ENCODE measurements around the gene PPM1E.
"Not testable (repeated sequence)": the region's sequence is repeated elsewhere in the genome, so short reads cannot be mapped to it uniquely, and the experiment has no call there.

Gene PPM1E

DNA sequence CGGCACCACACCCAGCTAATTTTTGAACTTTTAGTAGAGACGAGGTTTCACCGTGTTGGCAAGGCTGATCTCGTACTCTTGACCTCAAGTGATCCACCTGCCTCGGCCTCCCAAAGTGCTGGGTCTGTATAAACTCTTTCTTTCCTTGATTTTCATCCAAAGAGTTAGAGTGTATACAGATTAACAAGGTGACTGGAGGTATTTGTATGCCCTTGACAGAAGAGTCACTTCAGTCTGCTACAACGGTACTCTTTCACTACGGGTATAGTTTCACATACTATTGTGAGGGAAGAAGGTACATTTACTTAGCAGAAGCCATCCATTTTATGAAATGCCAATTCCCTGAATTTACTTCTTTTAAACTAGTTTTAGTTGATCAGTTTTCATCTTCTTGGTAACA is 32.5 kb downstream of the PPM1E start:
- Histone ChIP-seq H3F3A (ENCODE audit: insufficient read depth) (no peaks in the 10 kb centered on the region), H3K27ac (ENCODE audit: low read depth, low read length) (no peak overlapping the region), H3K79me2 (ENCODE audit: insufficient read depth, low read length) (no peaks in the 10 kb centered on the region), H3K4me3 (ENCODE audit: insufficient read depth, low read length, poor library complexity, severe bottlenecking) (no peak overlapping the region), H4K20me1 (ENCODE audit: low read depth, low read length) (no peaks in the 10 kb centered on the region), H3K9ac (ENCODE audit: low read length) (no peak overlapping the region), H2AFZ (ENCODE audit: low read depth, low read length, severe bottlenecking) (no peak overlapping the region), H3K36me3 (ENCODE audit: low read length) (no peaks in the 10 kb centered on the region), H3K4me2 (ENCODE audit: low read depth, low read length, poor library complexity, severe bottlenecking) (no peak overlapping the region), H3K9me3 (ENCODE audit: insufficient read depth, low read length) (no peaks in the 10 kb centered on the region), H3K27me3 (ENCODE audit: low read length) (no peaks in the 10 kb centered on the region), H3K9me2 (replicated peaks; ENCODE audit: insufficient read depth, low read length) (no peaks in the 10 kb centered on the region)
- no peak for TF ChIP-seq EZH2phosphoT487 (conservative IDR thresholded peaks at IDR 0.05; ENCODE audit: low read length)
- TF ChIP-seq, protein P1, sequence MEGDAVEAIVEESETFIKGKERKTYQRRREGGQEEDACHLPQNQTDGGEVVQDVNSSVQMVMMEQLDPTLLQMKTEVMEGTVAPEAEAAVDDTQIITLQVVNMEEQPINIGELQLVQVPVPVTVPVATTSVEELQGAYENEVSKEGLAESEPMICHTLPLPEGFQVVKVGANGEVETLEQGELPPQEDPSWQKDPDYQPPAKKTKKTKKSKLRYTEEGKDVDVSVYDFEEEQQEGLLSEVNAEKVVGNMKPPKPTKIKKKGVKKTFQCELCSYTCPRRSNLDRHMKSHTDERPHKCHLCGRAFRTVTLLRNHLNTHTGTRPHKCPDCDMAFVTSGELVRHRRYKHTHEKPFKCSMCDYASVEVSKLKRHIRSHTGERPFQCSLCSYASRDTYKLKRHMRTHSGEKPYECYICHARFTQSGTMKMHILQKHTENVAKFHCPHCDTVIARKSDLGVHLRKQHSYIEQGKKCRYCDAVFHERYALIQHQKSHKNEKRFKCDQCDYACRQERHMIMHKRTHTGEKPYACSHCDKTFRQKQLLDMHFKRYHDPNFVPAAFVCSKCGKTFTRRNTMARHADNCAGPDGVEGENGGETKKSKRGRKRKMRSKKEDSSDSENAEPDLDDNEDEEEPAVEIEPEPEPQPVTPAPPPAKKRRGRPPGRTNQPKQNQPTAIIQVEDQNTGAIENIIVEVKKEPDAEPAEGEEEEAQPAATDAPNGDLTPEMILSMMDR (IDR thresholded peaks at IDR 0.05; ENCODE audit: insufficient read depth, low read length, poor library complexity, severe bottlenecking) = no peak

GRCh38 chr17:58789160-58789559 is 33.5 kb downstream of the PPM1E start:
- Histone ChIP-seq H3K9ac (ENCODE audit: low read length) (no peak overlapping the region), H3K4me3 (ENCODE audit: insufficient read depth, low read length, poor library complexity, severe bottlenecking) (no peak overlapping the region), H3K9me2 (replicated peaks; ENCODE audit: insufficient read depth, low read length) (no peaks in the 10 kb centered on the region), H3K9me3 (ENCODE audit: insufficient read depth, low read length) (no peaks in the 10 kb centered on the region), H3K27me3 (ENCODE audit: low read length) (no peaks in the 10 kb centered on the region), H3F3A (ENCODE audit: insufficient read depth) (no peaks in the 10 kb centered on the region), H3K79me2 (ENCODE audit: insufficient read depth, low read length) (no peaks in the 10 kb centered on the region), H2AFZ (ENCODE audit: low read depth, low read length, severe bottlenecking) (no peak overlapping the region), H3K36me3 (ENCODE audit: low read length) (no peaks in the 10 kb centered on the region), H3K27ac (ENCODE audit: low read depth, low read length) (no peak overlapping the region), H3K4me2 (ENCODE audit: low read depth, low read length, poor library complexity, severe bottlenecking) (no peak overlapping the region), H4K20me1 (ENCODE audit: low read depth, low read length) (no peaks in the 10 kb centered on the region)
- TF ChIP-seq, protein P1 (IDR thresholded peaks at IDR 0.05; ENCODE audit: insufficient read depth, low read length, poor library complexity, severe bottlenecking) = no peak
- no peak for TF ChIP-seq EZH2phosphoT487 (conservative IDR thresholded peaks at IDR 0.05; ENCODE audit: low read length)

- Histone ChIP-seq H3K9me3 (ENCODE audit: insufficient read depth, low read length) (no peaks in the 10 kb centered on the region), H3K4me3 (ENCODE audit: insufficient read depth, low read length, poor library complexity, severe bottlenecking) (no peak overlapping the region), H3F3A (ENCODE audit: insufficient read depth) (no peaks in the 10 kb centered on the region), H3K9ac (ENCODE audit: low read length) (no peak overlapping the region), H3K79me2 (ENCODE audit: insufficient read depth, low read length) (no peaks in the 10 kb centered on the region), H3K27me3 (ENCODE audit: low read length) (no peaks in the 10 kb centered on the region), H3K36me3 (ENCODE audit: low read length) (no peaks in the 10 kb centered on the region), H4K20me1 (ENCODE audit: low read depth, low read length) (no peaks in the 10 kb centered on the region), H3K4me2 (ENCODE audit: low read depth, low read length, poor library complexity, severe bottlenecking) (no peak overlapping the region), H2AFZ (ENCODE audit: low read depth, low read length, severe bottlenecking) (no peak overlapping the region), H3K9me2 (replicated peaks; ENCODE audit: insufficient read depth, low read length) (no peaks in the 10 kb centered on the region), H3K27ac (ENCODE audit: low read depth, low read length) (no peak overlapping the region)
- TF ChIP-seq EZH2phosphoT487 (conservative IDR thresholded peaks at IDR 0.05; ENCODE audit: low read length) = no peak
- TF ChIP-seq, protein P1 (IDR thresholded peaks at IDR 0.05; ENCODE audit: insufficient read depth, low read length, poor library complexity, severe bottlenecking) = no peak
Observed at GRCh38 chr17:58789831-58790230, 34.2 kb downstream of the PPM1E start.

DNA sequence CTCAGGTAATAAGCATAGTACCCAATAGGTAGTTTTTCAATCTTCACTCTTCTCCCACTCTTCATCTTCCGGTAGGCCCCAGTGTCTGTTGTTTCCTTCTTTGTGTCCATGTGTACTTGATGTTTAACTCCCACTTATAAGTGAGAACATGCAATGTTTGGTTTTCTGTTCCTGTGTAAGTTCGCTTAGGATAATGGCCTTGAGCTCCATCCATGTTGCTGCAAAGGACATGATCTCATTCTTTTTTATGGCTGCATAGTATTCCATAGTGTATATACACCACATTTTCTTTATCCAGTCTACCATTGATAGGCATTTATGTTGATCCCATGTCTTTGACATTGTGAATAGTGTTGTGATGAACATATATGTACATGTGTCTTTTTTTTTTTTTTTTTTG is 38.9 kb downstream of the PPM1E start:
- H2AFZ ChIP-seq (ENCODE audit: low read depth, low read length, severe bottlenecking); H3F3A ChIP-seq (ENCODE audit: insufficient read depth); H3K79me2 ChIP-seq (ENCODE audit: insufficient read depth, low read length); H3K27ac ChIP-seq (ENCODE audit: low read depth, low read length); H4K20me1 ChIP-seq (ENCODE audit: low read depth, low read length); H3K9ac ChIP-seq (ENCODE audit: low read length); H3K9me3 ChIP-seq (ENCODE audit: insufficient read depth, low read length); H3K4me3 ChIP-seq (ENCODE audit: insufficient read depth, low read length, poor library complexity, severe bottlenecking); H3K9me2 ChIP-seq (replicated peaks; ENCODE audit: insufficient read depth, low read length); H3K4me2 ChIP-seq (ENCODE audit: low read depth, low read length, poor library complexity, severe bottlenecking); H3K36me3 ChIP-seq (ENCODE audit: low read length); H3K27me3 ChIP-seq (ENCODE audit: low read length): not testable (repeated sequence)
